Activated CD8-positive, alpha-beta memory T cell treated with anti-CD3 and anti-CD28 coated beads for 4 hours (primary cell): ENCODE data around the gene ANAPC1.
"Not testable (repeated sequence)": the region's sequence is repeated elsewhere in the genome, so short reads cannot be mapped to it uniquely, and the experiment has no call there.

Experiments
- DNase-seq, 2 donors: peaks; one replicate each; pipeline ENCODE4 v3.0.0-alpha.2; 2020; ENCODE audit warnings: low read depth in 2 of 2

ANAPC1 gene

DNA sequence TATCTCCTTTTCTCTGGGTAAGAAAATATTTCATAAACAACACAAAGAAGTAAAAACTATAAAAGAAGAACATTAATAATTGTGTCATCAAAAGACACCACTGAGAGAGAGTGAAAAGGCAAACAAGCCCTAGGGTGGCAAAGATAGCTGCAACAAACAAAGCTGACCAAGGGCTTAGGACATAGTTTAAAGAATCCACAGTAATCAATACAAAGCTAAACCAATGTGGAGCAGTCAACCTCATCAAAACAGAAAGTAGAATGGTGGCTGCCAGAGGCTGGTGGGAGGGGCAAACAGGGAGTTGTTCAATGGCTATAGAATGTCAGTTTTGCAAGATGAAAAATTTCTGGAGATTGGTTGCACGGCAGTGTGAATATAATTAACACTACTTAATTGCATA lies 93.4 kb downstream of the ANAPC1 start:
- DNase-seq = not testable (repeated sequence)

- DNase-seq = not testable (repeated sequence)
Measured at GRCh38 chr2:111784081-111784480, 99.9 kb downstream of the ANAPC1 start.

DNA sequence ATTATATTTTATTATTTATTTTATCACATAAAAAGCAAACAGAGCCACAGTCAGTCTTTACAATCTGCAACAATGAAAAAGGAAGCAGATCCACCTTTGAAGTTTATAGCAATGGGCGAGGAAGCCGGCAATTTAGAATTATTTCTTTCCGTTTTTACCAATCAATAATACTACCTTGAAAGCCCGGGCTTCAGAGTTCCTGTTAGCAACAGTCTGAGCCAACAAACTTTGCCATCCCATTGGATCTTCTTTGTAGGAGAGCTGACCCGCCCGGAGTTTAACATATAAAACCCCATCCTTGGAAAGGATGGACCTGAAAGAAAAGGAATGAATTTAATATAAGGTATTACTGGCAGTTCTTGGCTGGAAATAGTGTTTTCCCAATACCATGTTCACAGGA lies 101.8 kb downstream of the ANAPC1 start:
- not testable (repeated sequence) for DNase-seq

GRCh38 chr2:111781443-111782094 lies 102.4 kb downstream of the ANAPC1 start:
- DNase-seq = not testable (repeated sequence)

- DNase-seq = not testable (repeated sequence)
Measured at GRCh38 chr2:111777155-111777554, 106.8 kb downstream of the ANAPC1 start.

DNA sequence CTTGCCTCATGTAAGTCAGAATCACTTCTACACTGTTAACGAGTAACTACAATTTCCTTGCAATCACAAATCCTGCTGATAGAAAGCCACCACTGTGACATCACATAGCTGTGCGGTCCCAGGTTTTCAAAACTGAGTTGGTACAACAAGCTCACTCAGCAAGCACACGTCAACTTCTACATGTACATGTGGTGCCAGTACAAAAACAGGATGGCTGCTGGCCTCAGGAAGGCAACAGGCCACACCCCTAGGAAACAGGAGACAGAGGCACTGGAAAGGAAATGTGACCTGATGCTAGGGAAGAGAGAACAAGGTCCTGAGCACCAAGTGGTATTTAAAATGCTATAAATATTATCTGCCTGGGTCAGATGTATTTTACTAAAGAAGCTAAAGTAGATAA lies 107.7 kb downstream of the ANAPC1 start:
- not testable (repeated sequence) for DNase-seq

DNA sequence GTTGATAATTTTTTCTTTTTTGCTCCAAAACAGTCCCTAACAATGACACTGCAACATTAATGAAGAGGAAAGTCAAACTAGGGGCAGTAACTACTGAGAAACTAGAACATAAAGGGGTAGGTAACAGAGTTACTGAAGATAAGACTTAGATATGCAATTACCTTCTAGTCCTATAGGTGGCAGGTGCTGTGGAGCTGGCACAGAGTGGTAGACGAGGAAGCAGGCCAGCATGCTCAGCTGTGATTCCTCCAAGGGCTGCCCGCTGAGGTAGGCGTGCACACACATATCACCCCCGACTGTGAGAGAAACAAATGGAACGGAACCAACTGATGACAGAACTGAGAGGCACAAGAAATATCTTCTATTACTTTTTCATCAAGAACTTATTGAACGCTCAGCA lies 111.8 kb downstream of the ANAPC1 start:
- not testable (repeated sequence) for DNase-seq

DNA sequence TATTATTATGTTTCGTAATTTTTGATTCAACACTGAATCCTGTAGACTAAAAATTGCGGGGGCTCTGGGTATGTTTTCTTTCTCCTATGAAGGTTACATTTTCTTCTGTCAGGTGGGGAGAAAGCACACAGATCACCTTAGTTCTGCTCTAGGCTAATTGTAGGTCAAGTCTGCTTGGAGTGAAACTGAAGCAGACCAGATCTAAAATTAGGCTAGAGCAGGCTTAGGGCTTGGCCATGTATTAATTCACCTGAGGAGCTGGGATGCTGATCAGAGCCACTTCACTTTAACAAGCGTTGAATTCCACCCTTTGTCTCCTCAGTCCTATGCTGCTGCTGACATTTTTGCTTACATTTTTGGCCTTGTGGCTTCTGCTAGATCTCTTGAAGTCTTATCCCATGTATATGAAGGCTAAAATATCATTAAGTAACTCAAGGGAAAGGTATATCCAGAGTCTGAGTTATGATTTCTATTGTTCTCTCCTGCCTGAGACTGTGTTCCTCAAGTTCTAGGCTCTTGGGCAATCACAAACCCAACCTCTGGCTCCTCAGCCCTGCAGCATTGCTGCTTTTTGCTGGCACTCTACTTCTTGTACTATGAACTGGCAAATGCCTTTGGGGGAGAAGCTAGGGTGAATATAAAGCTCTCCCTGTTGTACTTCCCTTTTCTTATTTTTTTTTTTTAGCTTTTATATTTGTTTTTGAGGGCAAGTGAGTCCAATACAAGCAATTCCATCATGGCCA lies 112.9 kb downstream of the ANAPC1 start:
- DNase-seq = not testable (repeated sequence)

DNA sequence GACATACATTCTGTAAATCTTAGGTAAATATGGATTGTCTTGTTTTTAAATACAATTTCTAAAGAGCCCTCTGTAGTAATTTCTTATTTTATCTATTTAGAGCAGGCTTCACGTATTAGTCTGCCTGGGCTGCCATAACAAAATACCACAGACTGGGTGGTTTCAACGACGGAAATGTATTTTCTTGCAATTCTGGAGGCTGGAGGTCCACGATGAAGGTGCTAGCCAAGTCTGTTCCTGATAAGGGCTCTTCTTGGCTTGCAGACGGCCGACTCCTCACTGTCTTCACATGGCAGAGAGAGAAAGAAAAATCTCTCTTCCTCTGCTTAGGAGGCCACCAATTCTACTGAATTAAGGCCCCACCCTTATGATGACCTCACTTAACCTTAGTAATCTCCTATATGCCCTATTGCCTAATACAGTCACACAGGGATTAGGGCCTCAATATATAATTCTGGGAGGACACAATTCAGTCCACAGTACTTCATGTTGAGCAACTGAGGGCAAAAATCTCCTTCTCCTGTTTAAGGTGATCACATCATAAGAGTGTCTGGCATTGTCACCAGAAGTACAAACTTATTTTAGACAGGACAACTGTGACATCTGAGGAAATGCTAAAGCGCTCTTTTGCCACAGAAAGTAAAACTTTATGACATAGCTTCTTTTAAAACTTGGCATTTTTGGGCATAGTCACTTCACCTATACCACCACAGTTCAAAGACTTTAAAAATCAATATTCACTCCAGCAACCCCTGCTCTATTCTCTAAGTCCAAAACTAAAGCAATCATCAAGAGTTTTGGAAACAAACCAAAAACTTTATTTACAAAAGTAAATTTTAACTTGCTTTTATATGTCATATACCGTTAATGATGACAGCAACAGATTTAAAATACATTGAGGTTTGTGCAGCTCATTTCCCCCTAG lies 115.5 kb downstream of the ANAPC1 start:
- DNase-seq = not testable (repeated sequence)

DNA sequence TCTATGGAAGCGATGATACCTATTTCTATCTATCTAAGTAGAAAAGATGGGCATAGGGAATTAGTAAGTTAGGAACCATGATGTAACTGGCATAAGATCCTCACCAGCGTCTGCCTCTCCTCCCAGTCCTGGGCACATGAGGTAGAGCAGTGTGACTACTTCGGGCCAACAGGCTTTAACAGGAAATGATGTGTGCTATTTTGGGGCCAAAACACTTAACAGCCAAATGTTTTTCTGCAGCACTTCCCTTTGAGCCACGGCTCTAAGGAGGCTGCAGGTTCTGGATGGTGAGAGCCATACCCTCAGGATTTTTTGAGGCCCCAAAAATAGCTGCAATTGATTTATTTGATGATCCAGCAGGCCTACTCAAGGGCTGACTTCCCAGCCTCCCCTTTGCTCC lies 116.9 kb downstream of the ANAPC1 start:
- not testable (repeated sequence) for DNase-seq

- not testable (repeated sequence) for DNase-seq
Measured at GRCh38 chr2:111766295-111766694, 117.7 kb downstream of the ANAPC1 start.

- not testable (repeated sequence) for DNase-seq
Measured at GRCh38 chr2:111764151-111764550, 119.8 kb downstream of the ANAPC1 start.

GRCh38 chr2:111760697-111761284 lies 123.2 kb downstream of the ANAPC1 start:
- not testable (repeated sequence) for DNase-seq

GRCh38 chr2:111752533-111752932 lies 131.5 kb downstream of the ANAPC1 start:
- not testable (repeated sequence) for DNase-seq

DNA sequence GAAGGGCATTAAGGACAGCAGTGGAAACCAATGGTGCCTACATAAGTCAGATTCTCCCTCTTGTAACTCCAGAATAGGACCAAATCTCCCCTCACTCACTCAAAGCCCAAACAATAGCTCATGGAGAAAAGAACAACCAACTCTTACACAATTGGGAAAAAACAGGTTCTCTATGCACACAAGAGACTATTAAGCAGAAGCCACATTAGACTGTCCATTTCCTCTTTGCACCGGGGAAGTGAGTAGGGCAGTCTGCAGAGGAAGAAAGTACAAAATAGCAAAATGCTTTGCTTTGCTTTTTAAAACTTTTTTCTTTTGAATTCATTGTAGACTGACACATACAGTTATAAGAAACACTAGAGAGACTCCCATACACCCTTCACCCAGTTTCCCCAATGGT lies 133.4 kb downstream of the ANAPC1 start:
- DNase-seq = not testable (repeated sequence)

DNA sequence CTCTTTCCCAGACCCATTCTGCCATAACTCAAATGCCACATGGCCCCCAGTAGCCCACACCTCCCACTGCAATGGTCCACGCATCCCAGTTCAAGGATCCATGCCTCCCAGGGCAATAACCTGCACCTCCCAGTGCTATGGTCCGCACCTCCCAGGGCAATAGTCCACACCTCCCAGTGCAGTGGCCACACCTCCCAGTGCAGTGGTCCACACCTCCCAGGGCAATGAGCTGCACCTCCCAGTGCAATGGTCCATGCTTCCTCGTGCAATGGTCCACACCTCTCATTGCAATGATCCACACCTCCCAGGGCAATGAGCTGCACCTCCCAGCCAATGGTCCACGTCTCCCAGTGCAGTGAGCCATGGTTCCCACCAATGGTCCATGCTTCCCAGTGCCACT lies 135.6 kb downstream of the ANAPC1 start:
- DNase-seq = not testable (repeated sequence)

GRCh38 chr2:111747410-111748115 lies 136.4 kb downstream of the ANAPC1 start:
- peak; percentile 24 to 44 for DNase-seq

DNA sequence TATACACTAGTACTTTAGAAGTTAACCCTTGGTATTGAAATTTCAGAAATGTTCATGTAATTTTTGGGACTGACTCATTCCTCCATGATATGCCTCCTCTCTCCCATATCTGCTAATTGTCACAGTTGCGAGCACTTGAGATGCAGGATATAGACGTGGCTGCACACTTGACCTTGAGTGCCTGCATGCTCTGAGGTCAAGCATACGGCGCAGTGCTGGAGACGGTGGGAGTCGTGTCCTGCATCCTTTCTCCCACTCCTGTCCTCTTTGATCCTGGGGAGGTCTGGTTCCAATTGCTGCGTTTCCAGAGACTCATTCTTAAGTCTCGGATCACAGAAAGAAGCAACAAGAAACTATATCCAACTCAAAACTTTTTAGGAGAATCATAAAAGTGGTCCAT lies 139.2 kb downstream of the ANAPC1 start:
- DNase-seq = not testable (repeated sequence)

GRCh38 chr2:111741517-111741916 lies 142.5 kb downstream of the ANAPC1 start:
- DNase-seq = not testable (repeated sequence)

DNA sequence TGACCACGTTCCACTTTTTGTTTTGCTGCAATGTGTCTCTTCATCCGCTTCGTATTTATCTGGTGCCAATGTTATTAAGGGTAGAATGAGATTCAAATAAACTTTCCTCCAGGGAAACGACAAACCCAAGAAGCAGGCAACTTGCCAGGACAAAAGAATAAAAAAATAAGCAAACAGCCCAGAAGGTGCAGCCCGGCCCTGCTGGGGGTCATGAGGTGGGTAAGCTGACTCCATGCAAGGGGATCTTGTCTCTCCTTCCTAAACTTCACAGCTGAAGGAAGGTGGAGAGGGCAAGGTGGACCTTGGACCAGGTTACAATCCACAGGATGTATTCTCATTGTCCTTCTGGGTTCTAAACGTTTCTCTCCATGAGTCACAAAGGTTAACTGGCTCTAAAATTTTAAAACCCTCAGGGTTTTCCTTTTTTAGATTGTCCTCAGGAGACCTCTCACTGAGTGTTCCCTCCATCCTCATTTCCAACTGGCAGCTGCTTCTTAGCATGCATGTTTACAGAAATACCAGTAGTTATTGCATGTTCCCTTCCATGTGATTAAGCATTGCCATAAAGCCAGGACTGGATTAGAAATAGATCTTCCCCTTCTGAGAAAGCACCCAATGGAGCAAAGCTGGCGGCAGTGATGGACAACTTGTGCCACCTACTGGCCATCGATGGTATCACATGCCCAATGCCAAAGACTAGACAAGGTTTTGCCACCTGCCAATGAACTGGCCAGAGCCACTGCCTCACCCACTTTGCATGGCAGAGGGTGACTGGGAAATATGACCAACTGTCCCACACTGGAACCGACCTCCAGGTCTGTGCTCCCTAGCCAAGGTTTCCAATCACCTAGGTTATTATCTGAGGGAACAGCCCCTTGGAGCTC lies 147.9 kb downstream of the ANAPC1 start:
- DNase-seq = not testable (repeated sequence)
